Renal cortical epithelial cell (primary cell): ENCODE results near the gene TAF1B. TPM values are rescaled to one million over a fixed set of nuclear protein-coding genes. Genes with fewer than 3 reads are reported as not detected.

Source experiments
- DNase-seq: peaks from one replicate; pipeline ENCODE4 v3.0.0-alpha.2; 2011; ENCODE audit warnings: low read depth
- total RNA-seq: library from RNA; depleted of rRNA; stranded (reverse); fragments of >200 nt; gene quantifications from 2 replicates; pipeline ENCODE4 v1.2.3, GENCODE V29; 2014

Gene TAF1B
- total RNA-seq, 1 donor from 2014 or later: 30.5 TPM

DNA sequence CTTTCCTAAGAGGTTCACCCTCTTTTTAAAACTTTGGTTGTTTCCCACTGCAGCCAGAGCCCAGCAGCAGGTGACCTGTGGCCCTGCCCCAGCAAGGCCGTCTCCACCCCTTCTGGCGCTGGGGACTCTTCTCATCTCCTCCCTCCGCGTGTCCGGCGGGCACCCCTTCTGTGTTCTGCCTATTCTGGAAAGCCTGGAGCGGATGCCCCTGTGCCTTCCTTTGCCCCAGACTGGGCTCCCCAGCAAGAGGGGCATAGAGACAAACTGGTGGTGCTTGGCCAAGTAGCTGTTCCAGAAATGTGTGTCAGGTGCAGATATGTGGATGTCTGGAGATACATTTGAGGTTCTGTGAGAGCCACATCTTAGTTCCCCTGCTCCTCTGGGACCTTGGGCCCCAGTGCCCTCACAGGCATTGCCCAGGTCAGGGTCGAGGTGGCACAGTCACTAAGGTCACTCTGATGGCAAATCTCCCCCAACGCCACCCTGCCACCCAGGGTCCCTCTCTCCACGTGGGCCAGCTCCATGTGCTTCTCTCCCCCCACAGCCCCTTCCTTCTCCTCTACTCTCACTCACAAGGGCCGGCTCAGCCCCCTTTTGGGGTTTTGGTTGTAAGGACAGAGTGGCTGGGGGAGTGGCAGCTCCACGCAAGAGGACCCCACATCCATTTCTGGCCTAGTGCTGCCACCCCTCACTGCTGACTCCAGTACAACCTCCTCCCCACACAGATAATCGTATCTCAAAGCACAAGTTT, 35.5 kb upstream of the TAF1B start:
- DNase-seq: no peak

DNA sequence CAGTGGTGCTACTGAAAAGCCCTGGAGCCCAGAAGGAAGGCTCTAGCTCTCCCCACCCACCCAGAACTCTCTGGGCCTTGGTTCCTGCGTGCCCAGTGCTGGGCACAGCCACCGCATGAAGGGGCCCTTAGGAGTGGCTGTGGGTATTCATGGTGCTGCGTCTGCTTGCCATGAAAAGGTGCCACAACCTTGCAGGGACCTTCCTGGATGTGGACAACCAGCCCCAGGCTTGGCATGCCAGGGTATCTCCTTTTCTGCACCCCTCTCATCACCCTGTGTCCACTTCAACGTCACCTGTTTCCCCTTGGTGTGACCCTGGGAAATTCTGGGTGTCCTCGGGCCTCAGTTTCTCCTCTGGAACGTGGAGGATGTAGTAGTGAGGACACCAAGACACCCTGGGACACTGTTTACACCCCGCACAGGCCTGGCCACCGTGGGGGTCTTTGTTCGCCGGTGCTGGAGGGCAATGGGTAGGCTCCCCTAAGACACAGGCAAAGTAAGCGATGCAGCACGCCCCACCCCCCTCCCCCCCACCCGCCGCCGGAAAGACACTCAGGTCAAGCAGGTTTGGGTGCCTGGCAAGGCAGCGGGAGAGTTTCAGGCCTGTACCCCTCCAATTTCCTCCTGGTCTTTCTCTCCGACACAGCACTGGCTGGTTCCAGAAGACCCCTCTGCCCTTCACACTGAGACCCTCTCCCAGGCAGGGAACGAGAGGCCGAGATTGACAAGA, 34.8 kb upstream of the TAF1B start:
- DNase-seq: no peak

DNA sequence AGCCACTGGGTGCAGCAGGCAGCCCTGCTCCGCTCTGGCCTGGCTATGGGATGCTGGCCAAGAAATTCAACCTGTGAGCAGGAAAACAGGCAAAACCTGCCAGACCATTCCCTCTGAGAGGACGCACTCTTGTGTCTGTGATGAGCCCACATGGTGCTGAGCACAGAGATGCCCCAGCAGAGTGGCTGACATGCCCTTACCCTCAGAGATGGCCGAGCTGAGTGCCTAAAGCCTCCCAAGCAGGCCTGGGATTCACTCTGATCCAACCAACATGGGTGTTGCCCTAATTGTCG, 34.3 kb upstream of the TAF1B start:
- no peak for DNase-seq

DNA sequence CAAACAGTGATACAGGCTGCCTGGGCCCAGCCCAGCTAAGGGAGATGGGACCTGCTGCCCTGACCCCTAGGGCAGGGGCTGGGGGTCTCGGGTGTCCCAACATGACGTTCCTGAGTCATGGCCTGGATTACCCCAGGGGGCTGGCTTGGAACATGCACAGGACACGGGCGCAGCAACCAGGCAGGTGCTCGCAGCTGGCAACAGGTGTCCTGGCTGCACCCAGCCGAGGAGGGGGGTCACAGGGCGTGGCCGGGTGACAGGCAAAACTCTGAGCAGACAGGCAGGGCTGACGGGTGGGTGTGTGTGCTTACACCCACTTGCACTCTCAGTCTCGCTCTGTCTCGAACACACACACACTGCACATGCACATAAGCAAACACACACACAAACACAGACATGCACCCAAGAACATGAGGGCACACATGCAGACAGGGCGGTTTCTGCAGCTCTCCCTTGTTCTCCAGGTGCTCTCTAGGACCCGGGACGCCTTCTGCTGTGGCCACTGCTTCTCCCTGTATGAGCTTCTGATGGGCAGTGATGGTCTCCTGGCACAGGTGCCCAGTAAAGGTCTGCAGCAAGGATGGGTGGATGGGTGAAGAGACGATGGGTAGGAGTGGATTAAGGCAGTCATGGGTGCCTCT, 33.7 kb upstream of the TAF1B start:
- no peak for DNase-seq

DNA sequence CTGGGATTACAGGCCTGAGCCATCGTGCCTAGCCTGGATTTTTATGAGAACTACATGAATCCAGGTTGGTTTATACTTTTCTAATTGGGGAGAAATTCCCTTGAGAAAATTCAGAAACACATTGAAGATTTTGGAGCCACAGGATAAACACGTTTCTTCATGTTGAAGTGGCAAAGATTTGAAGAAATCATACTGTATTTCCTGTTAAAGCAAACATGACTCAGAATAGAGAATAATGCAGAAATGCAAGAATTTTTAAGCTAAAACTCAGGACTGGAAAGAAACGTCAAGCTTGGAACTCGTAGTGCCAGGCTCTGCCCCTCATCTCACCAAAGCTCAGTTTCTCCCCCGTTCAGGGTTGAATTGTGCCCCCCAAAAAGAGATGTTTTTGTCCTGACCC, 32.1 kb upstream of the TAF1B start:
- no peak for DNase-seq

DNA sequence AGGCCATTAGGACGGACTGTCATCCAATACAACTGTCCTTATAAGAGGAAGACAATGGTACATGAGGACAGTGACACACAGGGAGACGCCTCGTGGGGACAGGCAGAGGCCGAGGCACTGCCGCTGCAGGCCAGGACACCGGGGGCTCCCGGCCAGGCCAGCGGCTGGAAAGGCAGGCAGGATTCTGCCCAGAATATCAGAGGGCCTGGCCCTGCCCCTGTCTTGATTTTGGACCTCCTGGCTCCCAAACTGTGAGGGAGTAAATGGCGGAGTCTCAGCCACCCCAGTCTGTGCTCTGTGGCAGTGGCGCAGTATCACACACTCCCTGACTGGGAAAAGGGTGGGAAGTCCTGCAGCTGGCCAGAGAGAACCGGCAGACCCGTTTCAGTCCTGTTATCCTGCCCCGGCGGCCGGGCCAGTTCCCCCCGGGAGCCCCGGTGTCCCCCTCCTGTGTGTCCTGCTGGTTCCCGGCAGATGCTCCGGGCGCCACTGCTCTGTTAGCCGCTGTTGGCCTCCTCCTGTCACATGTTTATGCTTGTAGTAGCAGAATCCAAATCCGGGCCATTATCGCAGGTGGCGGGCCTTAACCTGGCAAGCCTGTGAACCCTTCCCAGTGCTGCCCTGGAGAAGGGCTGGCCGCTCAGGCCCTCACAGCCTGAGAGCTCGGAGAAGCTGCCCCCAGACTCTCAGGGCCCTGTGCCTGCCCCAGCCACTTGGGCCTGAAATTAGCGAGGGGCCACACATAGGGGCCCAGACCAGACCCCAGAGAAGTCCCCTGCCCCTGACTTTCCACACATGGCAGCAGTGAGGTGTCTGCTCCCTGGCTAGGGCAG, 31.4 kb upstream of the TAF1B start:
- DNase-seq: no peak

DNA sequence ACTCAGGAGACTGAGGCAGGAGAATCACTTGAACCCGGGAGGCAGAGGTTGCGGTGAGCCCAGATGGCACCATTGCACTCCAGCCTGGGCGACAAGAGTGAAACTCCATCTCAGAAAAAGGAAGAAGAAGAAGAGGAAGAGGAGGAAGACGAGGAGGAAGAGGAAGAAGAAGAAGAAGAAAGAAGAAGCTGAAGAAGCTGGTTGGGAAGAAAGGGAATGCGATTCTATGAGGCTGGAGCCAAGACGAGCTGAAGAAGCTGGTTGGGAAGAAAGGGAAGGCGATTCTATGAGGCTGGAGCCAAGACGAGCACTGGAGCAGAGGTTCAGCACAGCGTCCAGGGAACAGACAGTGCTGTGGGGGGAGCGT, 30.3 kb upstream of the TAF1B start:
- no peak for DNase-seq

DNA sequence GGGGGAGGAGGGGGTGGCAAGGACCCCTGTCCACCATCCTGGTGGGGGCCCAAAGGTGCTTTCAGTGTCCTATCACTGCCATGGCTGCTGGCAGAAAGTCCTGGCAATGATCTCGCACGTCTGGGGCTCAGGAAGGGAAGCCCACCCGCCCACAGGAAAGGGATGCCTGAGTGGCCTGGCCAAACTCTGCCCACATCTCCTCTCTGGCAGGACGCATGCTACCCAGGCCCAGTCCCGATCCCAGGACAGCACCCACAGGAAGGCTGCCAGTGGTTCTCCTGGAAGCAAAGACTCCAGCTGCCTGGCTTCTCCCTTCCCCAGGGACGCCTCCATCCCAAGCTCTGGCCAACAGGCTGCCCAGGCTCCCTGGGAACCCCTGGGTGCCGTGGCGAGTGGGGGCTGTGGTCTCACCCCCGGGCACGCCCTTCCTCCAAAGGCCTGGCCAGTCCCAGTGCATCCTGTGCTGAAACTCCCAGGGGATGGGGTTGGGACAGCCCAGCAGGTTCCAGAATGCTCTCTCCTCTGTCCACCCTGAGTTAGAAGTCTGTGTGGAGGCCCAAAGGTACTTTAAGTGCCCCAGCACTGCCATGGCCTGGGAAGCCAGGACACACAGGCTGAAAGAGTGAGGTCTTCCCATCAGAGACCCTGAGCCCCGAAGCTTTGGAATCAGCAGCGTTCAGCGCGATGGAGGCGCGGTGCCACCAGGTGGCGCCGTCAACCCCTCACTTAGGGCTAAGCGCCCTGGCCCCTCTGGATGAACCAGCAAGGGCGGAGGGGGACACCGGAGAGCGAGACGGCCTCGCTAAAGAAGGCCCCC, 29.8 kb upstream of the TAF1B start:
- peak; percentile 15 for DNase-seq

DNA sequence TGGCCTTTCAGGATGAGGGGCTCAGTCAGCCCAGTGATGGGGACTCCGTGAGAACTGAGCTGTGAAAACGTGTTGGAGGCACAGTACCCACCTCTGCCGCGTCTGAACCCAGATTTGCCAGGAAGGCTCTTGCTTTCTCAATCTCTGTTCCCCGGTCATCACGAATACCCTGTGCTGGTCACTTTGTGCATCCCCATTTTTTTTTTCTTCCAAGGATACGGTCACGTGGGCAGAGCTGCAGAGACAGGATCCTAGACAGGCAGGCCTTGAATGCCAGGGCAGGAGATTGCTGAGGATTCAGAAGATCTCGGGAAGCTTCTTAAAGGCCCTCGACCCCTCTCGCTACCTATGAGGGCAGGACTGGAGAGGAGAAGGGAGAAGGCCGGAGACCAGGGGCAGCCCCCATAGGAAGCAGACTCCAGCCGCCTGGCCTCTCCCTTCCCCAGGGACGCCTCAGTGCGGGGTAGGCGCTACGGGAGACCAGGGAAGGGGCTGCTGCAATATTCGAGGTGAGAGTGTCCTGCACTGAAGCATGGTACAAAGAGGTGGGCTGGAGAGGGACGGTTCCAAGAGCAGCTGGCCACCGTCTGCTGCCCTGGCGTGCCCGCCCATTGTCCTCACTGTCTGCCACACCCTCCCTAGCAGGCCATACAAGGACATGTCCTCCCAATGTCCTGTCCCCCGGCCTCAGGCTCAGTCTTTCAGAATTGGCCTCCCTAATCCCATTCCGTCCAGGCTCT, 29.0 kb upstream of the TAF1B start:
- no peak for DNase-seq

DNA sequence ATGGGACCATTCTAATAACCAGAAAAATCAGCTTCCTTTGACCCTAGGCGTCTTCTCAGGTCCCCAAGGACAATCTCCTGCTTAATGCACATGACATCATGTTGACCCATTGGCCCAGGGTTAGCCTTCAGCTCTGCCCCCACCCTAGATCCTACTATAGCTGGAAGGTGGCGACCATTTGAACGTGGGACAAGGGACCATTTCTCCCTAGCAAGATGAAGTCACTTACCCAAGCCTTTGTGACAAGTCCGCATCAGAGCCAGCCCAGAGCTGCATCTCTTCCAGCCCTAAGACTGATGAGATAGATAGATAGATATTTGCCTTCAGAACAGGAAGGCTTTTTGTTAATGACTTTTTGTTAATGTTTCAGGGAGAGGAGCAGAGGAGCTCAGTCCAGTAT, 28.2 kb upstream of the TAF1B start:
- DNase-seq: no peak

DNA sequence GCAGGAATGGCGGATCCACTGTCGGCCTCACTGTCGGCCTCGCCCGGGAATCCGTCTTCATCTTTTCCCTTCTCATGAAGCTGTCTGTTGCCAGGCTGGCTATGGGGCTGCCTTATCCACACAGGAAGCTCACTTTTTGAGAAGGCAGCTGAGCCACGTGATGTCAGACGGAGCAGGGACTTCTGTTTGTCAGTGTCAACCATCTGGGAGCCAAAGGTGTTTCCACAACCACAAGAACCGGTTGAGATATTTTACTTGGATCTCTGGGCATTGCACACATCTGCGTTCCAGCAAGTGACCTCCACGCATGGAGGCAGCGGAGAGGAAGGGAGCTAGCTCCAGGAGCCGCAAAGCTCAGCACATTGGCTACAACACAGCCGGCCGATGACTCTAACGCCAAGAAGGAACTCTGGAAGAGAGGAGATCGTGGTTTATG, 27.4 kb upstream of the TAF1B start:
- no peak for DNase-seq

DNA sequence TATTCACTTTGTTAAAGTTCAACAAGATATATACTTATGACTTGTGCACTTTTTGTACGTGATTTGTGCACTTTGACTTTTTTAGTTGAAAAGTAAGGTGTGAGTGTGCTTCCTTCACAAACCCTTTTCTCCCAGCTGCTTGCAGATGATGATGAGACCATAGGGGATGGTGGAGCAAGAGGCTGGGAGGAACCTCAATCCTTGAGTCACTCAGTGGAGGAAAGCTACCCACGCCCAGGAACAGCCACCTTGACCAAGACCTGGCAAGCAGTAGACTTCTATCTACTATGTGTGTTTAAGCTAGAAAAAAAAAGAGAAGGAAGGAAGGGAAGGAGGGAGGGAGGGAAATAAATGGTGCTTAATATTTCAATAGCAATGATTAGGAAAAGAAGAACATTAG, 25.2 kb upstream of the TAF1B start:
- no peak for DNase-seq

DNA sequence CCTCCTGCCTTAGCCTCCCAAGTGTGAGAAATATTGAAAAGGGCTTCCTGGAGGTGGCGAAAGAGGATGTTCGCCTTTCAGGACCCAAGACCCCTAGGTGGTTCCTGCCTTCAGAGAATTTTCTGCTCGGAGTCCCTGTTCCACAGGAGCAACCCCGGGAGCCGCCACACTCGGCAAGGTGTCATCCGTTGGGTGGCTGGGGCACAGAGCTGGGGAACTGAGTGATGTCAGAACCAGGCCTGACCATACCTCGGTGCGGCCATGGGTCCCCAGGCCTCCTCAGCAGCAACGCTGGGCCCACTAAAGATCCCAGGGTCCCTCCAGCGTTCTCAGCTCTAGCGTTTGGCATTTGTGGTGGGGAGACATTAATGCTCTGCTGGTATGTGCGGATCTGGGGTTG, 23.7 kb upstream of the TAF1B start:
- no peak for DNase-seq

DNA sequence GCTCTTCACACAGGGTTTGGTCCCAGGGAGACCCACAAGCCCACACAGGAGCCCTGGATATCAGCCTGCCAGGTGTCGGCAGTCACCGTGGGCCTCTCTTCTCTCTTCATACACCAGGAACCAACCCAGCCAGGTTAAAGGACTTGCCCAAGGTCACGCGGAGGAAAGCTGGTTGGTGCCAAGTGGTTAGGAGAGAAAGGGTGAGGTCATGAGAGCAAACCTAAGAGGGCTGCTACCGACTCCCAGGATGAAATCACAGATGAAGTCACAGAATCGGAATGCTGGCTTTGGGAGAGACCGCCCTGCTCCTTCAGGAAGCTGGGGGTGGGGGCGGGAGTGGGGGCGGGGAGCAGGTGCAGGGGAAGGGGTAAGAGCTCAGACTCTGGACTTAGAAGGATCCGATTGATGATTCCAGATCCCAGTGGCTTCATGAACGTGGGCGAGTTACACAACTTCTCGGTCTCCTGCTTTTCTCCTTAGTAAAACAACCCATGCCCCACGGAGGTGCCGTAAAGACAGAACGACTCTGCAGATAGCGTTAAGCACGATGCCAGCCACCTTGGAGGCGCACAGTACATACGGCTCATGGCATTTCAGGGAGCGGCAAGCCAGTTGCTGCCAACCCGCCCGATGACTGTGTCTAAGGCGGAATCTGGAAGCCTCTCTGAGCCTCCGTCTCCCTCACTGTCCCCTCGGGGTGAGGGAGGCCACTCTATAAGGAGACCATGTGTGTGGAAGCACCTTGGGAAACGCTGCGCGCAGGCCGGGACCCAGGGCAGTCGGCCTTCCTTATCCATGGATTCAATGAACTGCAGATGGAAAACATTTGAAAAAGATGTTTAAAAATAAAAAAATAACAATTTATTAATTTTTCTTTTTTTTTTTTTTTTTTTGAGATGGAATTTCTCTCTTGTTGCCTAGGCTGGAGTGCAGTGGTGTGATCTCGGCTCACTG, 23.0 kb upstream of the TAF1B start:
- peak; percentile 49 for DNase-seq

DNA sequence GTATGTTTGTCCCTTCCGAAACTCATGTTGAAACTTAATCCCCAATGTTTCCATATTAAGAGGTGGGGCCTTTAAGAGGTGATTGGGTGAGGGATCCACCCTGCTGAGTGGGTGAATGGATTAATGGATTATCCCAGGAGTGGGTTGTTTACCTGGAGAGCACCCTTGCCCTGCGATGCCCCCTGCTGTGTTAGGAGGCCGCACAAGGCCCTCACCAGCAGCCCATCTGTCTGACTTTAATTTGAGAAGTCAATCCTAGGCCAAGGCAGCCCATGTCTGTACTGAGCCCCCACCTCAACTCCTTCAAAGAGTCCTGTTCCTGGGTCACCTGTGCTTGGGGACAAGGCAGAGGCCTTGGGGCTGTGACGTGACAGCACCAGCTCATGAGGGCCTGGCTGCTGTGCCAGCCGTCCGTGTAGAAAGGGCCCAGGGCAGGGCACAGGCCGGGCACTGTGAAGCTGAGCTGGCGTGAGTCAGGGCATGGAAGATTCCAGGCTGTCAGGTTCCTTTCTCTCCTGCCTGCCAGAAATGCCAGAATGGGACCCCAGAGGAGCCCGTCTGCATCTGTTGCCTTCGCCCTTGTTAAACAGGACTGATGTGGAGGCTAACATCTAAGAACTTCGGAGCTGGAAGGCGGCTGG, 21.3 kb upstream of the TAF1B start:
- no peak for DNase-seq

DNA sequence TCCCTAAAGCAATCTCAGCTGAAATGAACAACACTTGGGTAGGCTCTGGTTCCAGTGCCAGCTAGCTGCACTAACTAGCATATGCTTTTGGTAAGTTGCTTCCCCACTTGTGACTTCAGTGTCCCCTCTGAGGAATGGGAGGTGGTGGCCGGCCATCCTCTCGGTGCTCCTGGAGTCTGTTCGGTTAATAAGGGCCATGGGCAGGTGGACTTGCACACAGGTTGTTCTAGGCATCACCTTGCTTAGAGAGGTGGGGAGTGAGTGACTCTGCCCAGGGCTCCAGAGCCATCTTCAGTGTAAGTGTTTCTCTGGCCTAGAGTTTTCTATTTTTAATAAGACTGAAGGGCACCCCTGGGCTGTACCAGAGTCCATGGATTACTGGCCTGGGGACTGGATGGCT, 18.8 kb upstream of the TAF1B start:
- no peak for DNase-seq

DNA sequence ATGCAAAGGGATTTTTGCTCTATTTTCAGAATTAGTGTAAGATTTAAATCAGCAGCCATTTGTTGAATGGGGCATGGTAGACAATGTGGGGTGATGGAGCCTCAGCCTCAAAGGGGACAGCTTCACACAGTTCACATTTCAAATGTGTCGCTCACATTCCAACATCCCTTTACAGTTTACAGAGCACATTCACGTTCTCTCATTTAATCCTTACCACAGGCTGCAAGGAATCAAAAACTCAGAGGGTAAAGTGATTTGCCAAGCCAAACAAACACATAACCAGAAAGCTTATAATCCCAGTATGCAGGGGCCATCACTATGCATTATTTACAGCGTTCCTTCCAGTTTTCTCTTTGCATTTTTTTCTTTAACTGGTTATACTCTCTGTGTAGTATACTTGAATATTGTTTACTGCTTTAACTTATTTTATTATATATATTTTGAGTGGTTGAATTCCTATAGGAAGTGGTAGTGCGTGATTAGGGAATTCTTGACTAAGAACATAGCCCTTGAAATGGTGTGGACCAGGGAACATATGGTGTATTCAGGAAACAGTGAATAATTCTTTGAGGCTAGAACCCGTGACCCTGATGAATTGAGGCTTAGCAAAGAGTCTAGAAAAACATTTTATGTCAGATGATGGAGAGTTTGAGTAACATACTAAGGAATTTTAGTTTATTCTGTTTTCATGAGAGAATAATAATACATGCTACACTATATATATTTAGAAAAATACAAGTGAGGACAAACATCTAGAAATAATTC, 18.1 kb upstream of the TAF1B start:
- no peak for DNase-seq

DNA sequence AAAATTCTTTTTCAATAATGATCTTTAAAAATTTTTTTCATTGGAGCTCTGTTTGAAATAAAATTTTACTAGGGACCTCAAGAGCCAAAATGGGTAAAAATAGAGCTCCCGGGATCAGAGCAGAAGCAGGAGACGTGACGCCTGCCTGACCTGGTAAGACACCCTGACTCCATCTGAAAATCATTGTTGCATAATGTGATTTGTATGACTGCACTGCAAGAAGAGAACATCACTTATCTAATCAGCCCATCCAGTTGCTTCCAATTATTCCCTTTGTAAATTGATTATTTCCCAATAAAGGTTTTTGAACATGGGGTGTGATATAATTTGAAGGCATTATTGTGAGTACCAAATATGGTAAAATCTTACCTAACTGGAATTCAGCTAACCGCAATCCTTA, 17.1 kb upstream of the TAF1B start:
- no peak for DNase-seq
